OCI-LY1 (cell line): ENCODE measurements around the gene PADI4.

Source experiments
- H2AFZ ChIP-seq: fragments of 200-600 bp; sonication (generic), shearing (Covaris generic); 2 replicates; pipeline ENCODE4 v1.6.0; 2014; ENCODE audit warnings: antibody characterized with exemption, mild to moderate bottlenecking, low read length
- H3F3A ChIP-seq: fragments of 200-600 bp; sonication (generic), shearing (Covaris generic); 2 replicates; pipeline ENCODE4 v1.6.0; 2014; ENCODE audit warnings: mild to moderate bottlenecking, antibody characterized with exemption, low read length, moderate library complexity; ENCODE audit not compliant: insufficient read depth
- H3K27ac ChIP-seq: fragments of 200-600 bp; sonication (generic); 2 replicates; pipeline ENCODE4 v1.5.1; 2014; ENCODE audit warnings: low read length, mixed run types, mild to moderate bottlenecking, low read depth; ENCODE audit not compliant: poor library complexity, severe bottlenecking
- H3K27me3 ChIP-seq: fragments of 200-600 bp; sonication (generic); 2 replicates; pipeline ENCODE4 v1.6.0; 2014; ENCODE audit warnings: antibody characterized with exemption, mild to moderate bottlenecking, low read length, moderate library complexity; ENCODE audit not compliant: insufficient read depth
- H3K36me3 ChIP-seq: fragments of 200-600 bp; sonication (generic); 2 replicates; pipeline ENCODE4 v1.6.1; 2014; ENCODE audit warnings: mild to moderate bottlenecking, antibody characterized with exemption, low read length, moderate library complexity, mixed read lengths; ENCODE audit not compliant: insufficient read depth
- H3K4me1 ChIP-seq: fragments of 200-600 bp; sonication (generic); 2 replicates; pipeline ENCODE4 v1.5.1; 2014; ENCODE audit warnings: mild to moderate bottlenecking, low read length, moderate library complexity; ENCODE audit not compliant: insufficient read depth, severe bottlenecking
- H3K4me2 ChIP-seq: fragments of 200-600 bp; sonication (generic), shearing (Covaris generic); 2 replicates; pipeline ENCODE4 v1.6.1; 2014; ENCODE audit warnings: low read length
- H3K4me3 ChIP-seq: fragments of 200-600 bp; sonication (generic); 2 replicates; pipeline ENCODE4 v1.5.1; 2014; ENCODE audit warnings: low read length, low read depth, mild to moderate bottlenecking, mixed read lengths; ENCODE audit not compliant: poor library complexity, severe bottlenecking
- H3K79me2 ChIP-seq: fragments of 200-600 bp; shearing (Covaris generic); 2 replicates; pipeline ENCODE4 v1.6.1; 2016; ENCODE audit warnings: mixed run types, low read length, mixed read lengths; ENCODE audit not compliant: insufficient read depth
- H3K9ac ChIP-seq: fragments of 200-600 bp; sonication (generic), shearing (Covaris generic); 2 replicates; pipeline ENCODE4 v1.6.1; 2014; ENCODE audit warnings: mild to moderate bottlenecking, low read length, mixed read lengths
- H3K9me2 ChIP-seq: fragments of 200-600 bp; sonication (generic), shearing (Covaris generic); 2 replicates; pipeline ENCODE4 v1.6.1; 2014; ENCODE audit warnings: low read depth, mild to moderate bottlenecking, low read length, mixed read lengths
- H3K9me3 ChIP-seq: fragments of 200-600 bp; shearing (Covaris generic); 2 replicates; pipeline ENCODE4 v1.6.1; 2014; ENCODE audit warnings: low read length, mixed read lengths
- H4K20me1 ChIP-seq: fragments of 200-600 bp; sonication (generic), shearing (Covaris generic); 2 replicates; pipeline ENCODE4 v1.6.0; 2016; ENCODE audit warnings: mild to moderate bottlenecking, low read length; ENCODE audit not compliant: insufficient read depth
- CTCF ChIP-seq: fragments of 200-600 bp; sonication (generic), shearing (Covaris generic); IDR thresholded peaks from 2 replicates; pipeline ENCODE4 v1.5.1; 2017; ENCODE audit warnings: mild to moderate bottlenecking, antibody characterized with exemption, low read length, moderate library complexity, mixed read lengths
- EZH2 ChIP-seq: fragments of 200-600 bp; sonication (generic), shearing (Covaris generic); IDR thresholded peaks from 2 replicates; pipeline ENCODE4 v1.8.0; 2017; ENCODE audit warnings: borderline replicate concordance, mixed run types, mild to moderate bottlenecking, antibody characterized with exemption, low read length, moderate library complexity, mixed read lengths

Gene PADI4

GRCh38 chr1:17310068-17310640, 2.2 kb downstream of the PADI4 start:
- TF ChIP-seq EZH2 (no peak), CTCF (no peak)
- Histone ChIP-seq H2AFZ (no peak overlapping the region), H3K79me2 (no peaks in the 10 kb centered on the region)

GRCh38 chr1:17313530-17314309, 5.7 kb downstream of the PADI4 start:
- Histone ChIP-seq H3F3A (no peaks in the 10 kb centered on the region), H2AFZ (no peak overlapping the region), H3K9me3 (no peaks in the 10 kb centered on the region), H3K36me3 (no peaks in the 10 kb centered on the region), H3K27me3 (no peaks in the 10 kb centered on the region), H3K9me2 (no peaks in the 10 kb centered on the region), H3K27ac (no peak overlapping the region), H3K79me2 (no peaks in the 10 kb centered on the region), H3K9ac (no peak overlapping the region), H3K4me1 (no peaks in the 10 kb centered on the region), H3K4me3 (no peak overlapping the region), H3K4me2 (no peak overlapping the region), H4K20me1 (no peaks in the 10 kb centered on the region)
- TF ChIP-seq CTCF (no peak), EZH2 (no peak)

More at GRCh38 chr1:17310068-17310640, 2.2 kb downstream of the PADI4 start:
- H3K9me2 ChIP-seq, result no peaks in the 10 kb centered on the region
- H3K27me3 ChIP-seq, result no peaks in the 10 kb centered on the region
- H3K4me2 ChIP-seq, result no peak overlapping the region
- no peak overlapping the region for H3K27ac ChIP-seq
- no peaks in the 10 kb centered on the region for H3K4me1 ChIP-seq
- no peaks in the 10 kb centered on the region for H4K20me1 ChIP-seq
- H3K36me3 ChIP-seq, result no peaks in the 10 kb centered on the region
- no peaks in the 10 kb centered on the region for H3F3A ChIP-seq
- no peak overlapping the region for H3K9ac ChIP-seq
- H3K4me3 ChIP-seq, result no peak overlapping the region
- H3K9me3 ChIP-seq, result no peaks in the 10 kb centered on the region

- Histone ChIP-seq H3K9me2 (no peaks in the 10 kb centered on the region), H3K27ac (no peak overlapping the region), H3K27me3 (no peaks in the 10 kb centered on the region)
Measured at GRCh38 chr1:17314491-17314971, 6.5 kb downstream of the PADI4 start.

More at GRCh38 chr1:17314491-17314971, 6.5 kb downstream of the PADI4 start:
- Histone ChIP-seq H3K9me3 (no peaks in the 10 kb centered on the region), H3K79me2 (no peaks in the 10 kb centered on the region), H3K36me3 (no peaks in the 10 kb centered on the region), H3K4me1 (no peaks in the 10 kb centered on the region), H3K4me2 (no peak overlapping the region), H3K4me3 (no peak overlapping the region), H2AFZ (no peak overlapping the region), H3K9ac (no peak overlapping the region), H4K20me1 (no peaks in the 10 kb centered on the region), H3F3A (no peaks in the 10 kb centered on the region)
- no peak for TF ChIP-seq CTCF
- no peak for TF ChIP-seq EZH2
